Mesothelial cell of epicardium (in vitro differentiated cells): ENCODE data around the gene MIPEP. TPM values are rescaled to one million over a fixed set of nuclear protein-coding genes. Genes with fewer than 3 reads are reported as not detected.

Experiments
- DNase-seq, 2 experiments: peaks; one replicate each; pipeline ENCODE4 v3.0.0; 2021; ENCODE audit warnings: low spot score in 2 of 2; ENCODE audit not compliant: unreplicated experiment in 2 of 2
- H3K27ac Mint-ChIP-seq: 2 replicates; pipeline ENCODE4 v1.8.0; 2021; ENCODE audit warnings: mixed read lengths
- H3K27me3 Mint-ChIP-seq: 2 replicates; pipeline ENCODE4 v1.8.0; 2021; ENCODE audit warnings: low read depth, mixed read lengths
- H3K36me3 Mint-ChIP-seq: 2 replicates; pipeline ENCODE4 v1.8.0; 2021; ENCODE audit warnings: mixed read lengths
- H3K4me1 Mint-ChIP-seq: 2 replicates; pipeline ENCODE4 v1.8.0; 2021; ENCODE audit warnings: mixed read lengths
- H3K4me3 Mint-ChIP-seq: 2 replicates; pipeline ENCODE4 v1.8.0; 2021; ENCODE audit warnings: mild to moderate bottlenecking, moderate library complexity, mixed read lengths
- H3K9me3 Mint-ChIP-seq: 2 replicates; pipeline ENCODE4 v1.8.0; 2021; ENCODE audit warnings: mixed read lengths
- CTCF ChIP-seq: fragments of 200-600 bp; sonication (generic); IDR thresholded peaks from one replicate; pipeline ENCODE4 v1.5.0; 2021; ENCODE audit warnings: antibody characterized with exemption; ENCODE audit not compliant: unreplicated experiment
- total RNA-seq: library from RNA; stranded (reverse); gene quantifications from 3 replicates; pipeline ENCODE4 v1.2.1, GENCODE V29; 2021

Gene MIPEP
- total RNA-seq, 1 donor from 2014 or later = 13.1 TPM

GRCh38 chr13:23859904-23860303 lies 29.3 kb downstream of the MIPEP start:
- no peak for DNase-seq
- no peak for TF ChIP-seq CTCF
- Mint-ChIP-seq H3K4me1 (peaks cover 7% of the 10 kb centered on the region), H3K27ac (no peak overlapping the region), H3K27me3 (no peaks in the 10 kb centered on the region), H3K36me3 (peaks cover 11% of the 10 kb centered on the region), H3K9me3 (no peaks in the 10 kb centered on the region), H3K4me3 (no peak overlapping the region)

- Mint-ChIP-seq H3K36me3 (peaks cover 11% of the 10 kb centered on the region), H3K4me3 (no peak overlapping the region), H3K9me3 (no peaks in the 10 kb centered on the region), H3K27me3 (no peaks in the 10 kb centered on the region), H3K4me1 (peaks cover 7% of the 10 kb centered on the region), H3K27ac (no peak overlapping the region)
- no peak for TF ChIP-seq CTCF
- DNase-seq = no peak
These were observed 29.7 kb downstream of the MIPEP start for GRCh38 chr13:23859455-23859854.

- Mint-ChIP-seq H3K27me3 (no peaks in the 10 kb centered on the region), H3K36me3 (peaks cover 11% of the 10 kb centered on the region), H3K4me3 (no peak overlapping the region), H3K4me1 (peaks cover 7% of the 10 kb centered on the region), H3K27ac (no peak overlapping the region), H3K9me3 (no peaks in the 10 kb centered on the region)
- no peak for DNase-seq
- TF ChIP-seq CTCF = no peak
These were observed 30.7 kb downstream of the MIPEP start for GRCh38 chr13:23858546-23858945.

GRCh38 chr13:23856008-23856750 lies 33.0 kb downstream of the MIPEP start:
- H3K4me1 Mint-ChIP-seq = peaks cover 12% of the 10 kb centered on the region
- DNase-seq = no peak

GRCh38 chr13:23855360-23855759 lies 33.8 kb downstream of the MIPEP start:
- Mint-ChIP-seq H3K9me3 (no peaks in the 10 kb centered on the region), H3K36me3 (peaks cover 6% of the 10 kb centered on the region), H3K4me3 (no peak overlapping the region), H3K27ac (no peak overlapping the region), H3K4me1 (peaks cover 20% of the 10 kb centered on the region), H3K27me3 (no peaks in the 10 kb centered on the region)
- no peak for DNase-seq
- no peak for TF ChIP-seq CTCF

More at GRCh38 chr13:23856008-23856750, 33.0 kb downstream of the MIPEP start:
- Mint-ChIP-seq H3K4me3 (no peak overlapping the region), H3K27me3 (no peaks in the 10 kb centered on the region), H3K9me3 (no peaks in the 10 kb centered on the region), H3K36me3 (peaks cover 8% of the 10 kb centered on the region), H3K27ac (no peak overlapping the region)
- TF ChIP-seq CTCF = no peak
